HG03565 (cell line): ENCODE data around the gene POP4.

ENCODE experiments used
- ATAC-seq: cut with Tn5 transposase; IDR thresholded peaks from one replicate; pipeline ENCODE4 v1.9.1; 2021; ENCODE audit warnings: mild to moderate bottlenecking, moderate library complexity; ENCODE audit not compliant: unreplicated experiment

Gene POP4

DNA sequence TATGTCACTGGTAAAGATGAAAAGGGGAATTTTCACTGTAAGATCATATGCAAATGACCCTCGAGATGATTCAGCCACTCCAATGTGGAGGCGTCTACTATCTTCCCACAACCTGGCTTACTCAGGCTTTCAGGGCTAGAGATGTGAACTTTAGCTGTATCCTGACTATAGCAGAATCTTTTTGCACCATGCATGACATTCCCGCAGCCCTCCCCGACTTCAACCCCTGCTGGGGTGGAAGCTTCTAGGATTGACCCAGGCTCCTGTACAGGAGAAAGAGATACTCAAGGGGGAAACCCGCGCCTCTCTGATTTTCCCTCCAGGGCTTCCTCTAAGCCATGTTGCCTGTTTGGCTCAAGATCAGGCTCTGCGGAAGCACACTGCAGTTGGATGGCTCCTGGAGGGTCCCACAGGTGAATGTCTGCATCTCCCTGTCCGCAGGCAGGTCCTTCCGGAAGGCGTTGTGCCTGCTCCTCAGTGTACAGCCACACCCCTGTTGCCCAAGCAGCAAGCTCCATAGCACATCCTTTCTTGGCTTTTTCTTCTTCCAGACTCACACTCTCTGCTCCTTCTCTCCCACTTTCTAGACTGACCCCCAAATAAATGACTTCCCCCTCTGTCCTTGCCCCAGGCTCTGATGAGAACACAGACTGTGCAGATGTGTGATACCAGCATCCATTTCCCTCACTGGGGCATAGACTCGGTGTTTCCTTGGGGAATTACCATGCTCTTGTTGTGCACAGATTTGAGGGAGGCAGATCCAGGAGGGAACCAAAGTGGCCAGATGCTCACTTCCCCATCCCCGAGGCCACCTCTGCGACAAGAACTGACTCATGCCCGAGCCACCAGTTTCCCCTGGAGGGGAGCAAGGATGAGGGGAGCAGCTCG lies 29.1 kb upstream of the POP4 start:
- ATAC-seq, result peak; percentile 54

DNA sequence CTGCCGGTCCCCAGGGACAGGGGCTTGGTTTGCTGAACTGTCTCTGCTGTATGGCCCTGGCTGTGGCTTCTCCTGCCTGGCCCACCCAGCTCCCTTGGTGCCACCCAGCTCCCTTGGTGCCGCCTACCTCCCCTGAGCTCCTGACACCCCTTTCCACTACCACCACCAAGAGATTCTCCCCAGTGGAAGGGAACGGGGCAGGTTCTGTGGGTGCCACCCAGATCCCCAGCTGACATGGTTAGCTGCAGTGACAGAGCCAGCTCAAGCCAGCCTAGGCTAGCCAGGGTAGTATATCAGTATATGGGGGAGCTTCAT lies 28.5 kb upstream of the POP4 start:
- no peak for ATAC-seq

DNA sequence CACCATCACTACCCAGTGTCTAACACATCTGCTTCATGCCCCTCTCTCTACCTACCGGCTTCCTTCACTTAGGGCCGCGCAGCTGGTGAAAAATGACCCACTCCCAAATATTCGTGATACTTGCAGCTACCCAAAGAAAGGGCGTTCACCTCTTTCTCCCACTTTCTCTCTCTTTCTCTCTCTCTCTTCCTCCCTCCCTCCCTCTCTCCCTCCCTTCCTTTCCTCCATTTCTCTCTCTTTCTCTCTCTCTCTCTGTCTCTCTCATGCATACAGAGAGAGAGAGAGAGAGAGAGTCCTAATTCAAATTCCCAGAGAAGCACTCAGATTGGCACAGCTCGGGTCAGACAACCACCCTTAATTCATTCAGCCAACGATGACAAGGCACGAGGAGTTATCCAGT lies 27.7 kb upstream of the POP4 start:
- ATAC-seq, result no peak

DNA sequence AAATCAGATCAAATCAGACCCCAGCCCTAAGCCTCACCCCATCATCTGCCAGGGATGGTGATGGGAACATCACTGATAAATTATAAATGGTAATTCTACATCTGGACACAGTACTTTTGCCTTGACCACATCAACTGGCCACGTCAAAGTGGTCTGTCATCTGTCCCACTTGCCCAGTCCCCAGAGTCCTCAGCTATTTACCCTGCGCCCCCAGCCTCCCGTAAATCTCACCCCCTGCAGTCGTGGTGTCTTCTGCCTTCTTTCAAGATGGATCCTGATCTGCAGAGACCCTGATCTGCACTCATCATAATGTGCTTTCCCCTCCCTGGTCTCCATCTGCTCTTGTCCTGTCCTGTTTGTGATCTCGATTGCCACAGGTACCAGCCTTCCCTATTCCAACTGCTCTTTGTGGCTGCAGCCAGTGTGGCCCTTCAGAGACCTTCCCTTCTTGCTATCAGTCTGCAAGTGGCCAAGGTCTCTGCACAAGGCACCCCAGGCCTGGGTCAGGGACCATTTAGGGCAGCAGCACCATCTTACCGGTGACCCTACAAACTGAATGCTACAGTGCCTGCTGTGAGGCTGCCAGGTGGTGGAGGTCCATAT lies 26.7 kb upstream of the POP4 start:
- no peak for ATAC-seq

DNA sequence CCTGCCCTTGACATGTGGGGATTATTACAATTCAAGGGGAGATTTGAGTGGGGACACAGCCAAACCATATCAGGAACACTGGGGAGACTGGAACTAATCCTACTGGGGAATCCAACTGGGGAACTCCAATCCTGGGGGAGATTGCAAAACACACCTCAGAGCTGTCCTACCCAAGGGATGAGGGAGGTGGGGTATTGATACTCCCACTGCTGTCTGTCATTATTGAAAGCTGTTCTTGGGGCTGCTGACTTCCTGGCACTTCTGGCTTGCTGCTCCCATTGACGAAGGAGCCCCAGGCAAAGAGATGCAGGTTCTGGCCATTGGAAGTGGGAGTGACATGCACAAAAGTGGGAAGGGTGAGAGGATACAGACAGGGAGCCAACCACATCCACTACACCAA lies 24.7 kb upstream of the POP4 start:
- ATAC-seq, result no peak

DNA sequence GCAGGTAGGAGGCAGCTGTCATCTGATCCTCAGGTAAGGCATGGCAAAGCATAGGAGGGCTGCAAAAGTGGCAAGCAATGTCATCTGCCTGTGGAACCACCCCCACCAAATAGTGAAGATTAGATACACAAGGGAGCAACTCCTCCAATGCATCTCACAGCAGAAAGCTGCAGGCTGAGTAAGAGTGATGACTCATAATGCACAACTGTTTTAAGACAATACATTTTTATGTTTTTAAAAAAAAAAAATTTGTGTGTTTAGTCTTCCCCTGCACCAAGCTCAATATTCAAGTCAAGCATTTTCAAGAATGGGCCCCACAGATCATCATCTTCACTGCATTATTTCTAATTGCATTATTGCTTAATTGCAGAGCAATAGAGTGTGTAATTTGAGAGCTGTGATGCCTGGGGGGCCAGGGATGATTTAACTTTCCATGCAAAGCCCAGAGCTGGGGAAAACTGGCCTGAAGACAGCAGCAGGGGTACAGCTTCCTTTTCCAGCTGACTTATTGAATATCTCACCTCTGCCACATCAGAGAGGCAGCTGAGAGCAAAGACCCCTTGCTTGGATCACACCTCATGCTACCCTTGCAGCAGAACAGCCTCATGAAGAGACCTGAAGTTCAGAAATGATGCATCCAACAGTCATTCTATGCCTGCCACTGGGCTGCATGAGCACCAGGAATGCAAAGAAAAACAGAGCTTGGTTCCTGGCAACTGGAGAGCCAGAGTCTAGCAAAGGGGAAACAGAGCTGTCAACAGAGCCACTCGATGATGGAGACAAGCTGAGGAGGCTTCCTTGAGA lies 22.7 kb upstream of the POP4 start:
- no peak for ATAC-seq

DNA sequence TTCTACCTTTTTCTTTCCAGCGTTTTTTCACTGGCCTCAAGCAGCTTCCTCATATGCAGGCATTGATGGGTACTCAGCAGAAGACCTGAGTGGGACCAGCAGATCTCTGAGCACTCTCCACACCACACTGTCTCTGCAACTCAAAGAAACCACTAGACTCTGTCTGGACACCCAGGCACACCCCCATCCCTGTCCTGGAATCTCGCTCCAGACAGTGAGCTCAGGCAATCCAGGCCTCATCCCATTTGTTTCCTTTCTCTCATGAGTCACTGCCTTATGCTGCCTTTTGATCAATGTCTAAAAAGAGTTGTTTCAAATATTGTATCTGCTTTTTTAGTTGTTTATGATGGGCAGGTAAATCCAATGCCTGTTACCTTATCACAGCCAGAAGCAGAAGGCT lies 19.7 kb upstream of the POP4 start:
- no peak for ATAC-seq

DNA sequence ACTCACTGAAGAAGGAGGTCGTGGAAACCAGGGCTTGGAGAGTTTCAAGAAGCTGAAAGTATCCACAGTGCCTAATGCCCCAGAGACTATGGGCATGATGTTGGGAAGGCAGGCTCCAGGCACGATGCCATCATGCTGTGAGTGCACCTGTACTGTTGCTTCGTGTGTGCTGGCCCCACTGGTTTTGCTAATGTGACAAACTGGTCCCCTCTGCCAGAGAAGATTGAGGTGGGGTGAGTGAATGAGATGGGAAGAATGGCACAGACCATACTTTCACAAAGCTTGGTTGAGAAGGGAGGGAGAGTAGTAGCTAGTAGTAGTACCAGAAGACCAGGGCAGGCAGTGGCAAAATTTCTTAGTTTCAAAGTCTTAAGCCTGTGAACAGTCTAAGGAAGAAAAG lies 19.0 kb upstream of the POP4 start:
- ATAC-seq, result no peak

DNA sequence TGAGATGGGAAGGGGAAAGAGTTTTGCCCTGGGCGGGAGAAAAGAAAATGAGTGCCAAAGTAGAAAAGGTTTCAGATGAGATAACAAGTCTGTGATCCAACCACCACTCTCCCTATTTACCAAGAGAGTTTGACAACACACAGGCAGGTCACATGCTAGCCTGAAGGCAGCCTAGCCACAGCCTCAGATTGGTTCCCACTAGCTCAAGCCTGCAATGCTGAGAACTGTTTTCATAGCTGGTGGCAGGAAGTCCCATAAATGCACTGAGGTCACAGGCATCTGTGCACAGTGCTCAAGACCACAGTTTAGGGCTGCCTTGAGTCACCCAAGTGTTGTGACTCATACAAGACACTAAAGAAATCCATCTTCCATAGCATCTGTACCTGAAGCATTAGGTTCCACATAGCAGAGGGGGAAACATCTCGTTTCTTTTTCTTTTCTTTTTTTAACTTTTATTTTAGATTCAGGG lies 18.5 kb upstream of the POP4 start:
- peak; percentile 98 for ATAC-seq

DNA sequence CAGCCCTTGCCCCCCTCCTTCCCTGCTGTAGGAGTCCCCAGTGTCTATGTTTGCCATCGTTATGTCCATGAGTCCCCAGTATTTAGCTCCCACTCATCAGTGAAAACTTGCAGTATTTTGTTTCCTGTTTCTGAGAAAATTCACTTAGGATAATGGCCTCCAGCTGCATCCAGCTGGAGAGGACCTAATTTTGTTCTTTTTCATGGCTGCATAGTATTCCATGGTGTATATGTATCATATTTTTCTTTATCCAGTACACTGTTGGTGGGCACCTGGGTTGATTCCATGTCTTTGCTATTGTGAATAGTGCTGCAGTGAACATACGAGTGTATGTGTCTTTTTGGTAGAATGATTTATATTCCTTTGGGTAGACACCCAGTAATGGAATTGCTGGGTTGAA lies 18.0 kb upstream of the POP4 start:
- no peak for ATAC-seq

DNA sequence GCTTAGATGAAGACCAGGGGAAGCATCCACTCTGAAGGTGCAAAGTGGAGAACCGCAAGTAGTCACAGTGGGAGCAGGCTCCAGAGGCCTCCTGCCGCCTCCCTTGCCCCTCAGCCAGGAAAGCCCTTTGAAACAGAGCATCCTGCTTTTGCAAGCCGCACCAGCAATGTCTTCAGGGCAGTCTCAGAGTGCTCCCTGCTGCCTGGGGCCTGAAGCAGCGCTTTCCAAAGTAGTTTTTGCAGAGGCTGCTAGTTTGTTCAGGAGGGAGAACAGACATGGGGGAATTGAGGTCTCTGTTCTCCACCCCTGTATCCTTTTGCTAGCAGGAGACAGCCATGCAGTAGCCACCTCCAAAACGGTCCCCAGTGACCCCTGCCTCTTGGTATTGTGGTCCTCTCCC lies 15.8 kb upstream of the POP4 start:
- no peak for ATAC-seq

DNA sequence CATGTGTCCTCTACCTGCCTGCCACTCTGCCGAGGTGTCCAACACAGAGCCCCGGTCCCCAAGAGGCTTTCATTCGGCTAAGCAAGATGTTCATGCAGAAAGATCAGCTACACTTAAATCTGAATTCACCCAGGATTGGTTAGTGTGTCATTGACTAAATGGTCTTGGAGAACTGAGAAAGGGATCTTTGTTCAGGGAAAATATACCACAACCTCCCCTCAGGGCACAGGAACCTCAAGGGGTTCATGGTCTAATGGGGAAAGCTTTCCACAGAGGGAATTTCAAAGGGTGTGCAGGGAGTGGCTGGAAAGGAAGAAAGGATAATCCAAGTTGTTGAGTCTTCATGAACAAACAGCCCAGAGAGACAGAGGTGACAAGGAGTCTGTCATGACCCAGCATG lies 14.4 kb upstream of the POP4 start:
- ATAC-seq, result no peak

DNA sequence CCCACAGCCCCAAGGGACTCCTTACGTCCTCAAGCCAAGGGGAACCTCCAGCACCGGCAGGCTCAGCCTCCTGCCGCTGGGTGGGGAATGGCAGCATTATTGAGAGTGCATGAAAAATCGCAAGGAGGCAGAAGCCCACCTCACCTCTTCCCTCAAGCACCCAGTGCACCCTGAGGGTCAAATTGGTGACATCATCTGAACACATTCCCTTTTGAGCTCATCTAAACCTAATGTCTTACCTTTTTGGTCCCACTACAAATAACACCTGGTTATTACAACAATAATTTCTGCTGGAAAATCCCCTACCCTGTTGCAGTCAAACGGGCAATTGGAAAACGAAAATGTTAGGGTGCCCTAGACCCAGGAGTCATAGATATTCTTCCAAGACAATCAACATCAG lies 12.2 kb upstream of the POP4 start:
- ATAC-seq, result no peak

DNA sequence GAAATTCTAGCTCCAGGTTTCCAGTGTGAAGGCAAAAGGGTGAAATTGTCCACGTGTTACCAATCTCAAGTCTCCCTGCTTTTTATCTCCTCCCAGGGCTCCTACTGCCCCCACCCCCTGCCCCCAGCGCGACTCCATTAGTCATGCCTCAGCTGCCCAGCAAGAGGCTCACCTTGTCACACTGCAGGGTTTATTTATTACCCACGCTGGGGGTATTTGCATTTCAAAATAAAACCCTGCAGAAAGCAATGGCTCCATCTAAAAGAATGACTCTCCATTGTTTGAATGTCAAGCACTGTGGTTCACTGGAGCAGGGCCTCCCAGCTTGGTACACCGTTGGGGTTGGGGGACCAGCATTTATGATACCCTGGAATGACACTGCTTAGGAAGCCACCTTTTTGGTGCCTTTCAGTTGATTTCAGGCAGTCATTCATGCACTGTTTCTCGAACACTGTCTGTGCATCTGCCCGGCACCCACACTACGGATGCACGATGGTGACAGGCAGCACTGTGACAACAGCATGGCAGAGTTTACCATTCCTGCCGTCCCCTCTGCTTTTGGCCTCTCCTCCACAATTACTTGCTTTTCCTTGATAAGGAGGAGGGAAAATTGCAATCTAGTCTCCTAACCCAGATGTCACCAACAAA lies 9.9 kb upstream of the POP4 start:
- no peak for ATAC-seq

DNA sequence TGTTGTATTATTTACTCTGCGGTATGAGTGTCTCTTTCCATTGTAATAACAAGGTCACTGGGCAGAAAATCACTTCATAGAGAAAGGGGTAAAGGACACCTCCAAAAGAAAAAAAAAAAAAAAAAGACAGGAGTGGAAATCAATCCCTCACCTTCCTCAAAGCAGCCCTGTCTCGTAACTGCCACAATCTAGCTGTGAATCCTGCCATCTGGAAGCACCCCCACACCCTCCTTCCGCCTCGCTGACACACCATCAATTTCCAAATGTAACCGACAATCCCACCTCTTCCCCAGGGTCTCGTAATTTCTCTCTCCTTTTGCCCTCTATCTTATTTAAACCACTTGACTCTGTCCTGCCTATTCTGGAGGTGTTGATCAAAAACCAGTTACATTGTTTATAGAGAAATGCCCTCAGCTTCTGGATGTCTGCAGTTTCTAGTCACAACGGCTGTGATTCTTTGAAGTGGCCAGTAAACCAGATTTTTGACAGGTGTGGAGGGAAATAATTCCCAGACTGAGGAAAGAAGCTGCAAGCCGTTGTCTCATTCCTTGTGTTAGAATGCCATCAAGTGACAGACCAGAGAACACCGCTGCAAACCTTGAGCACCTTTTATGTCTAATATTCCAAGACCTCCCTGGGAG lies 9.1 kb upstream of the POP4 start:
- no peak for ATAC-seq

DNA sequence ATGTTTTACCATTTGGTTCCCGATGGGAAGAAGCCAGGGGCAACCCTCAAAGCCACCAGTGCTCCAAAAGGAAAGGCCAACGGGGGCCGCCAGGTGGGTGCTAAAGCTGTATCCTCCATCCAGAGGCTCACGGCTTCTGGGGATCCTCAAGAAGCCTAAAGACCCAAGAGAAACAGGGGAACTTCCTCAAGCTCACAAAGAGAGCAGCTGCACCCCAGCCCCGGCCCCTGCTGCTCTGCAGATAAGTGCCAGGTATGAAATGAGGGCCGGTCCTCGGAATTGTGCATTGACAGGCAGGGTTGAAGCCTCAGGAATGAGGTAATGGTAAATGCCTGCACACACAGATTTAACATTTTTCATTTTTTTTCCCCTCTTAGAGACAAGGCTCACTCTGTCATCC lies 8.0 kb upstream of the POP4 start:
- no peak for ATAC-seq

DNA sequence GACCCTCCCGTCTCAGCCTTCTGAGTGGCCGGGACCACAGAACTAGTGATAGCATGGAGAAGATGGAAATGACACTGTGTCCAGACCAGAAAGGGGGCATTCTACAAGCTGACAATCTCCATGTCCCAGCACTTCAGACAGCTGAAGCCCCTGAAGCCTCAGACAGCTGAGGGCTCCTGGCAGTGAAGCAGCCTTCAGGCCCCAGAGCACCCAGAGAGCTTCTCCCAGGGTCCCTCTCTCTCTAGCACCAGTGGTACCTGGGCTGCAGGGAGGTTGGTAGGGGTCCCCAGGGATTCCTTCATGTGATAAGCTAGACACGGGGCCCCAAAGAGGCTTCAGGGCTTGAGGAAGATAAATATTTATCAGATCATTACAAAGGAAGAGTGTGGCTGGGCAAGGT lies 7.6 kb upstream of the POP4 start:
- ATAC-seq, result no peak

DNA sequence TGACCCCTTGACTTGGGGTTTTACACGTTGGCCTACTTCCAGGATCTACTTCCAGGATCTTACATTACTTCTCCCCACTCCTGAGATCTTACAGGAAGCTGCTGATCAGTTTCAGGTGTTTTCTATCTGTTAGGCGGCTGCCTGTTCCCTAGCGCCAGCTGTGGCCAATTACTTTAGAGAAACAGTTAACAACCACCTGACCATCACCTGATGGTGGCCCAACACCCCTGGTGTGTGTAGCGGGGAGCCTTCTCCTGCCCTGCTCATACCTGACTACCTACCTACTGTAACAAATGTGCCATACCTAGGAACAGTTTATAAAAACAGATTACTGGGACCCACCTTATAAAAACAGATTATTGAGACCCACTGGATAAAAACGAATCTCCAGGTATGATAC lies 2.8 kb upstream of the POP4 start:
- ATAC-seq, result no peak

DNA sequence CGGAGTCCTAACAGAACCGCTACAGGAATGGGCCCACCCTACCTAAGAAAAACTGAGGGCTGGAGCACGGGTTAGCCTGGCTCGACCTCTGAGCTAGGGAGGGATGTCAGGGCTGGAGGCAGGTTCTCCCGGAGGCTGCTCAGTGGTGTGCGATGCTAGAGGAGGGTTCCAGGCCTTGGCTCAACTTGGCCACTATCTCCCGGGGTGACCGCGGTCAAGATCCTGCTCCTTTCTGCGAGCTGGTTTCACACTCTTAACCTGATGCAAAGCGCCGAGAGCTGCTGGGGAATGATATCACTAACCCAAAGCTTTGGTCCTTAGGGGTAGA lies 301 bp downstream of the POP4 start:
- ATAC-seq, result no peak

DNA sequence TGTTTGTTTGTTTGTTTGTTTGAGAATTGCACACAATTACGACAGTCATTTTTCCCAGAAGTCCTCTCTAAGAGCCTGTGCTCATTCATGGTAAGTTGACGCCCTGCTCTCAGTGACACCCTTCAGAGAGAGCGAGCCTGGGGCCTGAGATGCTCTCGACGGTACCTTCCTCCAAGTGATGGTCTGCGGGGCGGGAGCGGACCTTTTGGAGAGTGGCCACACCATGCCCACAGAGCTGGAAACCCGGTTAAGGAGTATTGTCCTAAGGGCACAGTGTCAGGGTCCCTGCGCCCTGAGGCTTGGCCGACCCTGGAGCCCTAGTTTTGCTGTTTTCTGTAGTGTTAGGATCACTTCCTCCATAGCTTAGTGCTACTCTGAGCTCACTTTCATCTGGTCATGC lies 3.6 kb downstream of the POP4 start:
- no peak for ATAC-seq

DNA sequence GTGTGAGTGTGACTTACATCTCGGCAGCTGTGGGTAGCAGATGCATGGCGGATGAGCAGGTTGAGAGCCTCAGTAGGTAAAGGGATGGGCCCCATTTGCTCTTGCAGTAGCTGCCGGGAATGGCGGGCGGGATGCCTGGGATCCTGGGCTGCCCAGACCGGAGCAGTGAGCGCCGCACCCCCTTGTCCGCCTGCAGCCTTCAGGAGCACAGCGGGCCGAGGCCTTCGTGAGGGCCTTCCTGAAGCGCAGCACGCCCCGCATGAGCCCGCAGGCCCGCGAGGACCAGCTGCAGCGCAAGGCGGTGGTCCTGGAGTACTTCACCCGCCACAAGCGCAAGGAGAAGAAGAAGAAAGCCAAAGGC lies 4.1 kb downstream of the POP4 start:
- ATAC-seq, result no peak
